Epithelial cell of proximal tubule (primary cell): ENCODE measurements around the gene CAPN10. TPM values are rescaled to one million over a fixed set of nuclear protein-coding genes. Genes with fewer than 3 reads are reported as not detected.

Source experiments
- DNase-seq: peaks from one replicate; pipeline ENCODE4 v3.0.0-alpha.2; 2011; ENCODE audit warnings: low read depth
- H3K4me3 ChIP-seq: 2 replicates; pipeline ENCODE4 v1.5.1; 2011; ENCODE audit warnings: low read depth, mild to moderate bottlenecking, low read length
- CTCF ChIP-seq: conservative IDR thresholded peaks from 2 replicates; pipeline ENCODE4 v1.5.1; 2012; ENCODE audit warnings: low read depth, mild to moderate bottlenecking, low read length
- total RNA-seq: library from RNA; depleted of rRNA; stranded (reverse); fragments of >200 nt; gene quantifications from 2 replicates; pipeline ENCODE4 v1.2.3, GENCODE V29; 2015

Gene CAPN10
- total RNA-seq, 1 donor from 2014 or later, result 31.9 TPM

GRCh38 chr2:240635121-240635997 is 48.8 kb downstream of the CAPN10 start:
- TF ChIP-seq CTCF, result no peak
- DNase-seq, result no peak
- H3K4me3 ChIP-seq, result no peak overlapping the region

- no peak overlapping the region for H3K4me3 ChIP-seq
- no peak for DNase-seq
- TF ChIP-seq CTCF, result no peak
Measured at GRCh38 chr2:240635998-240636547, 49.5 kb downstream of the CAPN10 start.

GRCh38 chr2:240636563-240637115 is 50.1 kb downstream of the CAPN10 start:
- no peak overlapping the region for H3K4me3 ChIP-seq
- DNase-seq, result no peak
- TF ChIP-seq CTCF, result no peak

- no peak for TF ChIP-seq CTCF
- DNase-seq, result no peak
- H3K4me3 ChIP-seq, result no peak overlapping the region
Measured at GRCh38 chr2:240637116-240637900, 50.8 kb downstream of the CAPN10 start.

- TF ChIP-seq CTCF, result no peak
- no peak for DNase-seq
- no peak overlapping the region for H3K4me3 ChIP-seq
Measured at GRCh38 chr2:240637901-240638345, 51.4 kb downstream of the CAPN10 start.

- no peak for TF ChIP-seq CTCF
- H3K4me3 ChIP-seq, result no peak overlapping the region
- no peak for DNase-seq
Measured at GRCh38 chr2:240638512-240639160, 52.1 kb downstream of the CAPN10 start.
